ENCODE results near the gene RPL22. TPM values are rescaled to one million over a fixed set of nuclear protein-coding genes. Genes with fewer than 3 reads are reported as not detected.

RPL22 gene
- total and polyA plus RNA-seq, 2 of the 13 experiments (the other 11 are each of a cell fraction or from before 2014, with no cell fraction given) = 214 to 545 TPM

DNA sequence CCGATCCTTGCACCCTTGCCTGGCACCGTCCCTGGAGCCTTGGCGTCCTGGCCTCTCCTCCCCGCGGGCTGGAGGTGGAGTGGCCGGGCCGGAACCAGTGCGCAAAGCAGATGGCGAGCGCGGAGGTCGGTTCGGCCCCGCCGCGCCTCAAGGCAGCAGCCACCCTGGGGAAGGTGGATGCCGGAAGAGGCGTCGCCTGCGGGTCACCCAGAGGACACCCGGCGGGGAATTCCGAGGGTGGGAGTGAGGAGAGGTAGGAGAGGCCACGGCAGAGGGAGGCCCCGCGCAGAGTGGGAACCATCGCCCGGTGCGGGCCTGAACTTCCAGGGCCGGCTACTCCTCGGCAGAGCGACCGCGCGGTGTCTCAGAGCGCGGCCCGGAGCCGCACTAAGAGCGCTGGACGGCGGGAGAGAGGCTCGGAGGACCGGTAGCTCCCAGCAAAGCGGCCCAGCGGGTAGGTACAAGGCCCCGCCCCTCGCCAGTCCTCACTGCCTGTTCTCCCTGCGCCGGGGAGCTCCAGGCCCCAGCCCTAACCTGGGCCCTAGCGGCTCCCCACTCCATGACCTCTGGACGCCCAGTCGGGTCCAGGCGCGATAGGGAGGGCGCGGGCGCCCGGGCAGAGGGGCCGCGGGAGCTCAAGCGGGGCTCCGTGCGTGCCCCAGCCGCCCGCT, 6.6 kb upstream of the RPL22 start, which contains the start of gene RNF207 (continued):
- TF ChIP-seq ZBTB46 (CRISPR knock-in tag; IDR thresholded peaks at IDR 0.05; ENCODE audit: borderline replicate concordance) (0 out of 2 replicates have a peak, but pooled peaks have one; percentile 51), ZNF180 (CRISPR knock-in tag; IDR thresholded peaks at IDR 0.05; ENCODE audit: borderline replicate concordance, low read depth) (no peak), GATAD1 (CRISPR knock-in tag; IDR thresholded peaks at IDR 0.05) (peak; percentile 27; the same call in 1 of the 2 replicates), ZBTB1 (CRISPR knock-in tag; IDR thresholded peaks at IDR 0.05; ENCODE audit: borderline replicate concordance) (peak; percentile 49; the same call in 1 of the 2 replicates), MLX (CRISPR knock-in tag; IDR thresholded peaks at IDR 0.05) (no peak), ZNF556 (CRISPR knock-in tag; IDR thresholded peaks at IDR 0.05; ENCODE audit: borderline replicate concordance) (peak; percentile 65; the same call in 1 of the 2 replicates), AHR (CRISPR knock-in tag; IDR thresholded peaks at IDR 0.05) (0 out of 2 replicates have a peak, but pooled peaks have one; percentile 21), TARDBP (CRISPR knock-in tag; IDR thresholded peaks at IDR 0.05) (peak; percentile 63; the same call in 1 of the 2 replicates), JARID2 (CRISPR knock-in tag; IDR thresholded peaks at IDR 0.05; ENCODE audit: insufficient replicate concordance) (no peak), SETDB1 (CRISPR knock-in tag; IDR thresholded peaks at IDR 0.05; ENCODE audit: borderline replicate concordance) (no peak), ZSCAN20 (CRISPR knock-in tag; IDR thresholded peaks at IDR 0.05; ENCODE audit: borderline replicate concordance) (no peak), ZBTB21 (CRISPR knock-in tag; IDR thresholded peaks at IDR 0.05) (0 out of 2 replicates have a peak, but pooled peaks have one; percentile 1), KLF13 (CRISPR knock-in tag; IDR thresholded peaks at IDR 0.05) (0 out of 2 replicates have a peak, but pooled peaks have one; percentile 30), ZNF276 (CRISPR knock-in tag; IDR thresholded peaks at IDR 0.05; ENCODE audit: low read depth) (no peak)
- TF ChIP-seq, protein P1, sequence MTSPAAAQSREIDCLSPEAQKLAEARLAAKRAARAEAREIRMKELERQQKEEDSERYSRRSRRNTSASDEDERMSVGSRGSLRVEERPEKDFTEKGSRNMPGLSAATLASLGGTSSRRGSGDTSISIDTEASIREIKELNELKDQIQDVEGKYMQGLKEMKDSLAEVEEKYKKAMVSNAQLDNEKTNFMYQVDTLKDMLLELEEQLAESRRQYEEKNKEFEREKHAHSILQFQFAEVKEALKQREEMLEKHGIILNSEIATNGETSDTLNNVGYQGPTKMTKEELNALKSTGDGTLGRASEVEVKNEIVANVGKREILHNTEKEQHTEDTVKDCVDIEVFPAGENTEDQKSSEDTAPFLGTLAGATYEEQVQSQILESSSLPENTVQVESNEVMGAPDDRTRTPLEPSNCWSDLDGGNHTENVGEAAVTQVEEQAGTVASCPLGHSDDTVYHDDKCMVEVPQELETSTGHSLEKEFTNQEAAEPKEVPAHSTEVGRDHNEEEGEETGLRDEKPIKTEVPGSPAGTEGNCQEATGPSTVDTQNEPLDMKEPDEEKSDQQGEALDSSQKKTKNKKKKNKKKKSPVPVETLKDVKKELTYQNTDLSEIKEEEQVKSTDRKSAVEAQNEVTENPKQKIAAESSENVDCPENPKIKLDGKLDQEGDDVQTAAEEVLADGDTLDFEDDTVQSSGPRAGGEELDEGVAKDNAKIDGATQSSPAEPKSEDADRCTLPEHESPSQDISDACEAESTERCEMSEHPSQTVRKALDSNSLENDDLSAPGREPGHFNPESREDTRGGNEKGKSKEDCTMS (CRISPR knock-in tag; conservative IDR thresholded peaks at IDR 0.05) = no peak
